IPS-18a (cell line): ENCODE data around the gene KIF20B.
A peak's percentile ranks its signal among the peaks of the same experiment; 100 is the strongest.

Source experiments
- H3K27ac ChIP-seq: one replicate; pipeline ENCODE4 v1.5.1; 2013; ENCODE audit warnings: low read length
- H3K27me3 ChIP-seq: one replicate; pipeline ENCODE4 v1.6.1; 2013; ENCODE audit warnings: mild to moderate bottlenecking, low read length; ENCODE audit not compliant: control insufficient read depth, insufficient read depth
- H3K36me3 ChIP-seq: one replicate; pipeline ENCODE4 v1.6.1; 2013; ENCODE audit warnings: low read depth, low read length; ENCODE audit not compliant: control insufficient read depth
- H3K4me1 ChIP-seq: one replicate; pipeline ENCODE4 v1.6.1; 2013; ENCODE audit warnings: low read depth, low read length; ENCODE audit not compliant: control insufficient read depth
- H3K4me3 ChIP-seq: one replicate; pipeline ENCODE4 v1.5.1; 2013; ENCODE audit warnings: low read length
- H3K9ac ChIP-seq: one replicate; pipeline ENCODE4 v1.6.1; 2013; ENCODE audit warnings: mild to moderate bottlenecking, low read length, moderate library complexity
- H3K9me3 ChIP-seq: one replicate; pipeline ENCODE4 v1.6.1; 2013; ENCODE audit warnings: low read depth, low read length; ENCODE audit not compliant: control insufficient read depth

KIF20B gene

DNA sequence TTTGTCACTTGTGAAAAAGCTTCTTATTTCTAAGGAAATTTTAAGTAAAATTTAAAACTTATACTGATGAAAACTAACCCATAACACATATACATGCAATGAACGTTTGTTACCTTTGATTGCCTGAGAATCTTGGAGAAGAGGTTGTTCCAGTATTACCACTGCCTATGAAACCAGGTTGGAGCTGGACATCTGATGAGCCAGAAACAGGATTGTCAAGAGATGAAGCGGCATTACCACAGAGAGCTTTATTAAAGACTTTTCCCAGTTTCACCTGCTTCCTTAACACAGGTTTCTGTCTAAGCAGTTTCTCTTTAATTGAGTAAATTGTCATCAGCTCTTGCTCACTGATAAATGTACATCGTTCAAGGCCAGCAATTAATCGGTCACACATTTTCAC is 9.0 kb upstream of the KIF20B start:
- Histone ChIP-seq H3K27ac (no peak overlapping the region), H3K36me3 (no peaks in the 10 kb centered on the region), H3K27me3 (no peaks in the 10 kb centered on the region), H3K9ac (no peak overlapping the region), H3K9me3 (no peaks in the 10 kb centered on the region), H3K4me3 (no peak overlapping the region), H3K4me1 (peaks cover 11% of the 10 kb centered on the region)

- H3K4me1 ChIP-seq: peaks cover 11% of the 10 kb centered on the region
- no peaks in the 10 kb centered on the region for H3K9me3 ChIP-seq
- no peaks in the 10 kb centered on the region for H3K36me3 ChIP-seq
- no peak overlapping the region for H3K9ac ChIP-seq
- H3K4me3 ChIP-seq: no peak overlapping the region
- H3K27me3 ChIP-seq: no peaks in the 10 kb centered on the region
- H3K27ac ChIP-seq: no peak overlapping the region
These were observed 8.2 kb upstream of the KIF20B start for GRCh38 chr10:89693176-89693575.

- no peaks in the 10 kb centered on the region for H3K36me3 ChIP-seq
- H3K27ac ChIP-seq: no peak overlapping the region
- no peaks in the 10 kb centered on the region for H3K27me3 ChIP-seq
- H3K4me3 ChIP-seq: peak overlapping the region; percentile 7
- no peaks in the 10 kb centered on the region for H3K9me3 ChIP-seq
- no peak overlapping the region for H3K9ac ChIP-seq
- peaks cover 11% of the 10 kb centered on the region for H3K4me1 ChIP-seq
These were observed 6.1 kb upstream of the KIF20B start for GRCh38 chr10:89695307-89695706.

GRCh38 chr10:89697946-89698345 is 3.4 kb upstream of the KIF20B start:
- H3K4me3 ChIP-seq: no peak overlapping the region
- H3K9ac ChIP-seq: no peak overlapping the region
- H3K4me1 ChIP-seq: peaks cover 23% of the 10 kb centered on the region
- no peak overlapping the region for H3K27ac ChIP-seq
- H3K27me3 ChIP-seq: no peaks in the 10 kb centered on the region
- no peaks in the 10 kb centered on the region for H3K9me3 ChIP-seq
- H3K36me3 ChIP-seq: no peaks in the 10 kb centered on the region

DNA sequence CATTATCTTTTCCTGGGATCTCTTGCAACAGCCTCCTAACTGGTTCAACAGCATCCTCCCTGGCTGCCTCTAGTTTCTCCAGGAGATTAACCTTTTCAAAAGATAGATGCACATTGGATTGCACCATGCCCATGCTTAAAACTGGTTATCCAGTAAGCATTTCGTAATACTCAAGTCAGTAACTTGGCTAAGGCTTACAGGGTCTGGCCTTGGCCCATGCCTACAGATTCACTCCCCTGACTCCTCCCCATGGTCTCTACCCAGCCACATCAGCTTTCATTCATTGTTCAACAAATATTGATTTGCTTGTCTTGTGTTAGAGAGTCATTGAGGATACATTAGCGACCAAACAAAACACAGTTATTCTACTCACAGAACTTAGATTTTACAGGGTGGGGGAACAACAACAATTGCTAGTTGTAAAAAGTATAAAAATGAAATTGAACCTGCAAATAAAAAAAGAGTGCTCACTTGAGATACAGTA is 1.8 kb upstream of the KIF20B start:
- Histone ChIP-seq H3K4me3 (no peak overlapping the region), H3K27me3 (no peaks in the 10 kb centered on the region), H3K4me1 (peaks cover 26% of the 10 kb centered on the region), H3K9ac (no peak overlapping the region), H3K27ac (no peak overlapping the region), H3K9me3 (no peaks in the 10 kb centered on the region), H3K36me3 (no peaks in the 10 kb centered on the region)

GRCh38 chr10:89700923-89701241 is 508 bp upstream of the KIF20B start:
- peak overlapping the region; percentile 94 for H3K9ac ChIP-seq
- peak overlapping the region; percentile 100 for H3K4me3 ChIP-seq
- no peaks in the 10 kb centered on the region for H3K9me3 ChIP-seq
- H3K4me1 ChIP-seq: peaks cover 18% of the 10 kb centered on the region
- no peaks in the 10 kb centered on the region for H3K27me3 ChIP-seq
- peak overlapping the region; percentile 94 for H3K27ac ChIP-seq
- H3K36me3 ChIP-seq: peaks cover 3% of the 10 kb centered on the region

DNA sequence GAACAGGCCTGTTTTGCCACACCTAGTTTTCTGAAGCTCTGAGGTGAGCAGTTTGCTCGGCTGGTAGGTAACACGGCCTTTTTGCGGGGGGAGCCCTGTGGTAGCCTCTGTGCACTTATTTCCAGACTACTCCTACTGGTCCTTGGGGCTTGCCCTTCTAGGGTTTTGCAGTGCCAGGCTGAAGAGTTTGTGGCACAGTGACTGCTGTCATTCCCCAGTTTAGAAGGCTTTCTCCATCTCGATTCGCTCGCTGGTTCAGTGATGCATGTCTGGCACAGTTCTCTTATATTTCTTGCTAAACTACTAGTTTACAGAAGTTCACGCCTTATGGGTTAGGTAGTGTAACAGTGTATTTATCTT is 711 bp downstream of the KIF20B start:
- Histone ChIP-seq H3K27ac (peak overlapping the region; percentile 94), H3K9me3 (no peaks in the 10 kb centered on the region), H3K4me1 (peaks cover 16% of the 10 kb centered on the region), H3K9ac (peak overlapping the region; percentile 94), H3K4me3 (peak overlapping the region; percentile 100), H3K36me3 (peaks cover 3% of the 10 kb centered on the region), H3K27me3 (no peaks in the 10 kb centered on the region)

- Histone ChIP-seq H3K27ac (no peak overlapping the region), H3K4me1 (peaks cover 15% of the 10 kb centered on the region), H3K27me3 (no peaks in the 10 kb centered on the region), H3K9ac (no peak overlapping the region), H3K9me3 (no peaks in the 10 kb centered on the region), H3K4me3 (no peak overlapping the region), H3K36me3 (peaks cover 6% of the 10 kb centered on the region)
These were observed 4.1 kb downstream of the KIF20B start for GRCh38 chr10:89705466-89705865.

DNA sequence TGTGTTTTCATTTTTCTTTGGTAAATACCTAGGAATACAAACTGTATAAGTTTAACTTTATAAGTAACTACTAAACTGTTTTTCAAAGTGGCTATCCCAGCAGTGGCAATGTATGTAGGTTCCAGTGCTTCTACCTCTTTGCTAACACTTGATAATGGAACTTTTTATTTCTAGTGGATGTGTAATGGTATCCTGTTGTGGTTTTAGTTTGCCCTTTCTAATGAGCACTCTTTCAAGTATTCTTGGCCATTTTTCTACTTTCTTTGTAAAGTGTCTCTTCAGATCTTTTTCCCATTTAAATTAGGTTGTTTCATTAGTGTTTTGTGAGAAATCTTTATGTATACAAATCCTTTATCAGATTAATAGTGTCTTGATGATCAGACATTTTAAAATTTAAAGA is 4.6 kb downstream of the KIF20B start:
- H3K27me3 ChIP-seq: no peaks in the 10 kb centered on the region
- H3K27ac ChIP-seq: no peak overlapping the region
- peaks cover 11% of the 10 kb centered on the region for H3K4me1 ChIP-seq
- H3K36me3 ChIP-seq: peaks cover 10% of the 10 kb centered on the region
- no peak overlapping the region for H3K9ac ChIP-seq
- H3K9me3 ChIP-seq: no peaks in the 10 kb centered on the region
- H3K4me3 ChIP-seq: no peak overlapping the region

DNA sequence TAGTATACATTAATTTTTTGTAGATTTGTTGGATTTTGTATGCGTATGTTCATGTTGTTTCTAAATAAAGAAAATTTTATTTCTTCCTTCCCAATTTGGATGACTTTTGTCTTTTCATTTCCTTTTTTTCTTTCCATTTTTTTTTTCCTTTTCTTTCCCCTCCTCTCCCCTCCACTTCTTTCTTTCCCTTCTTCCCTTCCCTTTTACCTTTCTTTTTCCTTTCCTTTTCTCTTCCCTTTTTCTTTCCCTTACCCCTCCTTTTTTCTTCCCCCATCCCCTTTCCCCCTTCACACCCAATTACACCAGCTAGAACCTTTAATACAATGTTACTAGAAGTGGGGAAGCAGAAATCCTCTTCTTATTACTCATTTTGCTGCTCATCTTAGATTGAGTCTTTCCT is 6.0 kb downstream of the KIF20B start:
- Histone ChIP-seq H3K4me1 (peaks cover 9% of the 10 kb centered on the region), H3K9ac (no peak overlapping the region), H3K9me3 (no peaks in the 10 kb centered on the region), H3K4me3 (no peak overlapping the region), H3K36me3 (peaks cover 16% of the 10 kb centered on the region), H3K27me3 (no peaks in the 10 kb centered on the region), H3K27ac (no peak overlapping the region)

GRCh38 chr10:89710753-89711152 is 9.4 kb downstream of the KIF20B start:
- no peaks in the 10 kb centered on the region for H3K4me1 ChIP-seq
- no peak overlapping the region for H3K27ac ChIP-seq
- H3K27me3 ChIP-seq: no peaks in the 10 kb centered on the region
- no peak overlapping the region for H3K4me3 ChIP-seq
- H3K9me3 ChIP-seq: no peaks in the 10 kb centered on the region
- no peak overlapping the region for H3K9ac ChIP-seq
- peaks cover 29% of the 10 kb centered on the region for H3K36me3 ChIP-seq

- Histone ChIP-seq H3K27ac (no peak overlapping the region), H3K36me3 (peaks cover 63% of the 10 kb centered on the region), H3K27me3 (no peaks in the 10 kb centered on the region), H3K9ac (no peak overlapping the region), H3K9me3 (no peaks in the 10 kb centered on the region), H3K4me1 (no peaks in the 10 kb centered on the region), H3K4me3 (no peak overlapping the region)
These were observed 33.2 kb downstream of the KIF20B start for GRCh38 chr10:89734616-89735015.
